Fibroblast of skin of right quadriceps (primary cell): ENCODE data around the gene SPRED2.

Source experiments
- DNase-seq: peaks from one replicate; pipeline ENCODE4 v3.0.0-alpha.2; 2013

SPRED2 gene, protein sequence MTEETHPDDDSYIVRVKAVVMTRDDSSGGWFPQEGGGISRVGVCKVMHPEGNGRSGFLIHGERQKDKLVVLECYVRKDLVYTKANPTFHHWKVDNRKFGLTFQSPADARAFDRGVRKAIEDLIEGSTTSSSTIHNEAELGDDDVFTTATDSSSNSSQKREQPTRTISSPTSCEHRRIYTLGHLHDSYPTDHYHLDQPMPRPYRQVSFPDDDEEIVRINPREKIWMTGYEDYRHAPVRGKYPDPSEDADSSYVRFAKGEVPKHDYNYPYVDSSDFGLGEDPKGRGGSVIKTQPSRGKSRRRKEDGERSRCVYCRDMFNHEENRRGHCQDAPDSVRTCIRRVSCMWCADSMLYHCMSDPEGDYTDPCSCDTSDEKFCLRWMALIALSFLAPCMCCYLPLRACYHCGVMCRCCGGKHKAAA

DNA sequence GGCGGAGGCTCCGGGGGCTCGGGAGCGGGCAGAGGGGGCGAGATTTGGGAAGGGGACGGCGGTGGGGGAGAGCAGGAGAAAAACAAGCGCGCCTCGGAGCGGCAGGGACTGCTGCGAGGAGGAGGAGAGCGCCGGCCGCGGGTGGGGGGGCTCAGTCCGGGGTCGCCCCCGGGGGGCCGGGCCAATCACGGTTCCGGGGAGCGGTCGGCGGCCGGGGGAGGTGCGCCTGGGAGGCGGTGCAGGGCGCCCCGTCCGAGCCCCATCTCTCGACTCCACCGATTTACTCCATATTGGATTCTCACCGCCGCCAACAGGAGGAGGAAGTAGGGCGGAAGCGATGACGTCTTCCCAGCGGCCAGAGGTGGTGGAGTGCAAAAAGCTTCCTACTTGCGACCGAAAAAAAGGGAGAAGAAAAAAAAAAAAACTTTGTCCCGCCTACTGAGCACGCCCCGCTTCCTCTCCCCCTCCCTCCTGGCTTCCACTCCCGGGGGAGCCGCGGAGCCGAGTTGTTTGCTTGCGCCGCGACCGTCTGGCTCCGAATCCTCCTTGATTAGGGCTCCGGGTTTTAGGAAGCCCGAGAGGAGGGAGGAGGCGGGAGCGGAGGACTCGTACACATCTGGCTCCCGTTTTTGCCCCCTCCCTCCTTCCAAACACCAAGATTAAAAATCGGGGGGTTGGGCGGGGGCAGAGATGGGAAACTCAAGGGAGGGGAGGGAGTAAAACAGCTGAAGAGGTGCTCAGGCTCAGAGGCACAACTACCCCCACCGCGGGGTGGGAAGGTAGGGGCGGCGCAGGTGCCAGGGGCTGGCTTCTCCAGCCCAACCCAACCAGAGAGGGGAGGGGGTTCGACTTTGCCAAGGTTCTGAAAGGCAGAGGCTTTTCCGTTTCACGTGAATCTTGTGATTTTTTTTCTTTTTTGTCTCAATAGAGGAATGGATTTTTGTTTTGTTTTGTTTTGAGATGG lies at the start of gene SPRED2:
TSS of gene SPRED2 (minus strand) at position 373 of the 964 bp plus-strand sequence. CDS start 612 bp downstream, outside the sequence.
- peak; percentile 97 for DNase-seq

DNA sequence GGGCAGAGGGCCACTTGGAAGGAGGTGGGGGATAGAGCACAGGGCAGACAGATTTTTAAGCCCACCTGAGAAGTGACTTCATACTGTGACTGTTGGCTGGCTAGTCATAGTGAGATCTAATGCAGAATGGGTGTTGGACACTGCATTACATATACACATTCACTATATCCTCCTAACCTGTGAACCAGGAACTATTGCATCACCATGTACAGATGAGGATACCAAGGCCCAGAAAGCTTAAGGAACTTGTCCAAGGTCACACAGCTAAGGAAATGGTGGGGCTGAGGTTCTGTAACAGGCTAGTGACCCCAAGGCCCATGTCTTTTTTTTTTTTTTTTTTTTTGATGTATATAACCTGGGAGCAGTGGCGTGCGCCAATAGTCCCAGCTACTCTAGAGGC lies 49.6 kb upstream of the SPRED2 start:
- no peak for DNase-seq

DNA sequence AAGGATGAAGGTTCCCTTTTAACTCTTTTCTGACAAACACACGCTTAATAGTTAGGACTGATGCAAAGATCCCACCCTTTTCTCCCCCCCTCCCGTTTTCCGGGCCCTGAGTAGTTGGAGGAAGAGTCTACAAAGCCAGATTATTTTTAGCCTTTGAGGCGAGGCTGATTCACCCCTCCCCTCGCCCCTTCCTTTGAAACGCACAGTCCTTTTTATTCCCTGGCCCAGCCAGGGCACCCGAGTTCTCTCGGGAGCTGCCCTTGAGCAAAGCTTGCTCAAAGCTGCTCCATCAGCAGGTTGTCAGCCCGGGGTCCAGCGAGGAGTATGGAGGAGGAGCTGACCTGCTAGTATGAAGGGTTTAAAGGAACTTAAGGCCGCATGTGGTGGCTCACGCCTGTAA lies 47.1 kb upstream of the SPRED2 start:
- no peak for DNase-seq

DNA sequence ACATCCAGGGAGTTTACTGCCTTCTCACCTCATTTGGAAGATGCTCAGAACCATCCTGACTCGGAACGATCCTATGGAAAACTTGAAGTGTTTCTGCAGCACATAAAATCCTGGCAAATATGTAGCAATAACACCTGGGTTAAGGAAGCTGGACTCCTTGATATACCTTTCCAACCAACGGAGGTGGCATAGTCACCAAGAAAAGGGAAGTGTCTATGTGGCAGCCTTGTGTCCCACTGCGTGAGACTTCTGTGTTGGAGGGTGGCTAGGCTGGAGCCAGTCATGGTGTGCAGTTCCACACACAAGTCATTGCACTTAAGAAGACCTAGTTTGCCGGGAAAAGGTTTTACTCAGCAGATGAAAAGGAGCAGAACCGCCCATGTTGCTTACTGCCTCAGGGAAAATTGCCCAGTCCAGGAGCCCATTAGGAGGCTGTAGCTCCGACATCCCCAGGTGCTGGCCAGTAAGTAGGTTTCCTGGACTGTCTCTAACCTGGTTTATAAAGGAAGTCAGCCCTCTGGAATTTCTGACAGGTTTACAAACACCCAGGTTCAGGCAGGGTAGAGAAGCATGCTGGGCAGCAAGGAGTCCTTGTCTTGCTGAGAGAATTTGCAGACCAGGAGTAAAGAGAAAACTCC lies 46.2 kb upstream of the SPRED2 start:
- DNase-seq, result no peak

DNA sequence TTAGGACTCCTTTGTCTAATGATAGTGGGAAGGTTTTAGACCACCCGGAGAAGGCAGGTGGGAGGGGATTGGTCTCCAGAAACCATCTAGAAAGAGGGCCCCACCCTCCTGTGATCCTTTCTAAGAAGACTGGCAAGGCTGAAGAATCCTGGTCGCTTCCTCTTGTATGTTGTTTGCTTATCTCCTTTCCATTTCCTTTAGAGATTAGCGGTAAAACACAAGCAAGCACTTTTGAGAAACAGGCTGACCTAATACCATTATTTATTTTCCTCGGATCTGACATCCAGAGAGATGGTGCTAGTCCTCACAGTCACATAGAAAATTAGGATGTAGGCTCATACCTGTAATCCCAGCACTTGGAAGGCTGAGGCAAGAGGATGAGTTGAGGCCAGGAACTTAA lies 45.2 kb upstream of the SPRED2 start:
- no peak for DNase-seq

DNA sequence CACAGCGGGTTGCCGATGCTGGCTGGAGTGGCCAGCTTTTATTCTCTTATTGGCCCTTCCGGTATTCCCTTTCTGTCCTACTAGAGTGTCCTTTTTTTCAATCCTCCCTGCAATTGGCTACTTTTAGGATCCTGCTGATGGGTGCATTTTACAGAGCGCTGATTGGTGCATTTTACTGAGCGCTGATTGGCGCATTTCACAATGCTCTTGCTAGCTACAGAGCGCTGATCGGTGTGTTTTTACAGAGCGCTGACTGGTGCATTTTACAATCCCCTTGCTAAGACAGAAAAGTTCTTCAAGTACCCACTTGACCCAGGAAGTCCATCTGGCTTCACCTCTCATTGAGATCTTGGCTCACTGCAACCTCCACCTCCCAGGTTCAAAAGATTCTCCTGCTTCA lies 44.4 kb upstream of the SPRED2 start:
- DNase-seq, result no peak

DNA sequence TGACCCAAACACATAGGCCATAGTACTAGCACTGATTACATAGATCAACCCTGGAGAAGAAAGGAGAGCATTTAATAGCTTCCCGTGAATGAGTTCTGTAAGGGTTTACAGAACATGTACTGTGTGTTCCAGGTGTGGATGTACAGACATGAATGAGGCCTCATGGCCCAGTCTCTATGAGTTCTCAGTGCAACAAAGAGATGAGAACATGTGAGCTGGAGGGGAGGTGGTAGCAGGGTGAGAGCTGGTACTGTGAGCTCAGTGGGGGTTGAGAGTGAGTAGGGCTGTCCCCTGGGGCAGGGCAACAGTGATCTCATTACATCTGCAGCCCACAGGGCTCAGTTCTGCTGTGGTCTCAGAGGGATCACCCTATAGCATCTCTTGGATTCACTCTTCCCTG lies 42.6 kb upstream of the SPRED2 start:
- DNase-seq, result no peak

DNA sequence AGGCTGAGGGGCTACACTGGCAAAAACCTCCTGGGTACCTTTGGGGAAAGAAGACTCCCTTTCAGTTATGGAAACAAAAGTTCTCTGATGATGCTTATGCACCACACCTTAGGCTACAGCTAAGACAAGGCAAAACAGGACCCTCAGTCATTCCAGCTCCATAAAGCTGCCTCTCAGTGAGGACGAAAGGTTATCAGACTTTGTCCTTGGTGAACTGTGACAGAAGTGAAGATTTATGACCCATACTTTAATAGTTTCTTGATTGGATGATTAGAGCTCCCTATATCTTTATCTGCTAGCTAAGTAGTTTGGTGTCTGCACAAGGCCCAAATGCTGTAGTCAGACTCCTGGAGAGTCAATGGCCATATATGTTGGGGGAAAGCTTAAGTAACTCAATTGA lies 40.6 kb upstream of the SPRED2 start:
- DNase-seq, result no peak

DNA sequence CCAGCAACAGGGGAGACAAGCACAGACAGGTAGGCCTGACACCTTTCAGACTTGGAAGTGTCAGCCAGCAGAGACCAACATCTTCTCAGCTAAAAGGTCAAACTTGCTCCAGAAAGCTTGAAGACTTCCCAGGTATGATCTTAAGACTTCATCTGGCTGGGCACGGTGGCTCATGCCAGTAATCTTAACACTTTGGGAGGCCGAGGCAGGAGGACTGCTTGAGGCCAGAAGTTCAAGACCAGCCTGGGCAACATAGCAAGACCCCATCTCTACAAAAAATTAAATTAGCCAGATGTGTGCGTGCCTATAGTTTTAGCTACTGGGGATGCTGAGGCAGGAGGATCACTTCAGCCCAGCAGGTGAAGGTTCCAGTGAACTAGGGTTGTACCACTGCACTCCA lies 39.0 kb upstream of the SPRED2 start:
- no peak for DNase-seq

DNA sequence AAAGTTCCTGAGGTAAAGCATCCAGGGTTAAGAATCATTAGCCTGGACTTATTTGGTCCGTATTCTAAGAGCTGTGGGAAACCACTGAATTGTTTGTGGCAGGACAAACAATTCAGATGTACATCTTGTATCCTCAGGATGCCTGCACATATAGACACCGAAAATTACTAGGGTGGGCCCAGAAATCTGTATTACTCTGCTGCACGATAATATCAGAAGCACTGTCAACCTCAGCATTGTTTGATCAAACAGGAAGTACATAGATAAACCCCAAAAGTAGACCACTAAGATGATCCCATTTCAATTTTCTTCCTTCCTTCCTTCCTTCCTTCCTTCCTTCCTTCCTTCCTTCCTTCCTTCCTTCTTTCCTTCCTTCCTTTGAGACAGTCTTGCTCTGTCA lies 34.2 kb upstream of the SPRED2 start:
- DNase-seq, result no peak

DNA sequence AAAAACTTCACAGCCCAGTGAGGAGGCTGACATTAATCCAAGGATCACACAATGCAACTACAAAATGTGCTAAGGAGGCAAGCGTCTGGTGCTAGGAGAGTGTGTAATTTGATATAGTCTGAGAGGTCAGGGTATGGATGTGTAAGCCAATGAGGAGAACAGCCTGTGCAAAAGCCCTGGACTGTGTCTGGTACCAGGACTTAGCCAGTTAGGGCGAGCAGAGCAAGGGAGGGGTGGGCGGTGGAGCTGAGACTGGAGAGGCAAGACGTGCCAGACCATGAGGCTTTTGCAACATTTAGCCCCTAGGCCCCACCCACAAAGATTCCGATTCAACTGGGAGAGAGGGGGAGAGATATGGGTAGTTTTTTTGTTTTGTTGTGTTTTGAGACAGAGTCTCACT lies 33.5 kb upstream of the SPRED2 start:
- no peak for DNase-seq

DNA sequence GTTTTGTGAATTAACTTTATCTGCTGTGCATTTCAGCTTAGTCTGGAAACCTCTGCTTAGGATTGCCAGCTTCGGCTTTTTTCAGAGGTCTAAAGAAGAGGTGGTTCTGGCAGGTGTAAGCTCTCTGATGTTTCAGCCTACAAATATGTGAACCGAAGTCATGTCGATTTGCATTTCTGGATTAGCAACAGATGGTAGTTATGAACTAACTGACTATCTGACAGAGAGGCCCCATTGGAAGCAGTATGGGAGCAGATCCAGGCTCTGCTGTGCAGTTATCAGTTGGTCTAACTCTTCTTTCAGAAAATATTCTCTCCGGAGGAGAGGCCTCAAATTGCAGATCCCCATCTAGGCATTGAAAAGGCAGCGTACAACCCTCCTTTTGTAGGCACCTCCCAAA lies 32.7 kb upstream of the SPRED2 start:
- DNase-seq, result peak; percentile 44

DNA sequence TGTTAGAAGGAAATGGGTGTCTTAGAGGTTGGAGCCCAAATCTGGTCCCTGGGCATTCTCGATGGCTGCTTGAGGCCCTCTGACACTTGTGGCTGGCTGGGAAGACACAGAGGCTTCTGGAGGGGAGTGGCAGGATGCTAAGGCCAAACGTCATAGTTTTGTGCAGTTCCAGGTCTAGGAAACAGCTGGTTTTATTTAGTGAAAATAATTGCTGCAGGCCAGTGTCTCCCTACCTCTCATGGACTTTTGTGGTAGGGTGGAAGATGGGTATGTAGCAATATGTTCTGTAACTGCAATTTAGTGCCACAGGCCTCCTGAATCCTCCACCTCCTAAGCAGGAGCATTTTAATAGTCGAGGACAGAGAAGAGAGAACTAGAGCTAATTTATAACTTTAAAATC lies 32.2 kb upstream of the SPRED2 start:
- DNase-seq, result peak; percentile 61

DNA sequence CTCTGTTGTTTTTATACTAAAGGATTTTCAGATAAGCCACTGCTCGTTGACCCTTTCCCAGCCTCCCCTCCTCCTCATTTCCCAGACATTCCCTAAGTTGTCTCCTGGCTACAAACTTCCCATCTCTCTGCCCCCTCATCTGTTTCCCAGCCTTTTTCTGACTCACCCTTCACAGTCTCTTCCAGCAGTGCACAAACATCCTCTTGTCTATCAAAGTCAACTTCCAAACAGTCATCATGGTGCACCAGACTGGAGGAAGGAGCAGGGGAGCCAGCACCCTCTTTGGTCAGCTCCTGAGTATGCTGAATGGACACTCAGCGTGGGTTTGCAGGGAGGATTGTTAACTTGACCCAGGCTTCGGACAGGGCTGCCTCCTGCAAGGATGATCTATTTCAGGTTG lies 26.6 kb upstream of the SPRED2 start:
- DNase-seq, result peak; percentile 66

DNA sequence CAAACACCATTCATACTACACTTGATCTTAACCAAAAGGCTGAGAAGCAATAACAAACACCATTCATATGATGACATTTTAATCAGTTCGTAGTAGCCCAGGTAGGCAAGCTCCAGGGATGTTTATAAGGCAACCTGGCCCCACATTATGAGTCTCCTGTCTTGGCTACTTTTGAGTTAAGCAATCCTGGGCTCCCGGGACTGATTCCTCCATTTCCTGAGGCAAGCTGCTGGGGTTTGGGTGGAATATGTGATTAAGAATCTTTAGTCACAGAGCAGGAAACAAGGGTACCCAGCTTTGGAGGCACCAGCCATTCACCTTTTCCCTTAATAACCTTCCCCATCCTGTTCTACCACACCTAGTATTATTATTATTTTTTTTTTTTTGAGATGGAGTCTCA lies 24.5 kb upstream of the SPRED2 start:
- DNase-seq, result no peak

DNA sequence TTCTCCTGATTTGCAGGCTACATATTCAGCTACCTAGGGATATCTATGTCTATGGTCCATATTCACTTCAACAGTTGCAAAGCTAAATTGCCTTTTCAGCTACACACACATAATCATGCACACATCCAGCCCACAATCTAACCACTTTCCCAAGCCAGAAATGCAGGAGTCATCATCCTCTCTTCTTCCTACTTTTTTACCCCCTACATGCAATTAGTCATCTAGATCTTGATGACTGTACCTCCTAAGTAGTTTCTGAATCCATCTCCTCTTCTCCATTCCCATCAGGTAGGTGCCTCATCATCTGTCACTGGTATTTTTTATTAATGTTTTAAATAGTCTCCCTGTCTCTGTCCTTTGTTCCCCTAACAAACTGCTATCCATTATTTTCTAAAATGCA lies 23.7 kb upstream of the SPRED2 start:
- DNase-seq, result peak; percentile 94

DNA sequence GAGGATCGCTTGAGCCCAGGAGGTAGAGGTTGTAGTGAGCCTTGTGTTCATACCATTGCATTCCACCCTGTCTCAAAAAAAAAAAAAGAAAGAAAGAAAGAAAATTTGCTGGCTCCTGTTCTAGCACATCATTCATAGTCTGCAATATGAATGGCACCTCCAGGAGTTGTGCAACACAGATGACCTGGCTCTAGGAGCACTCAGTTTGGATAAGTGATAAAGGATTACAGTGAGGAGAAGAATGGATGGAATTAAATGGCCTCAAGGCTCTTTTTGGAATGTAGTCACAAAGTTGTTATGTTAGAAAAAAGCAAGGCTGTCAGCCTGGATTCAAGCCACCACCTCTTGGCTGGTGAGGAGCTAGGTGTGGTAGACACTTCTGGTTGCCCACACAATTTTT lies 21.5 kb upstream of the SPRED2 start:
- DNase-seq, result peak; percentile 51

DNA sequence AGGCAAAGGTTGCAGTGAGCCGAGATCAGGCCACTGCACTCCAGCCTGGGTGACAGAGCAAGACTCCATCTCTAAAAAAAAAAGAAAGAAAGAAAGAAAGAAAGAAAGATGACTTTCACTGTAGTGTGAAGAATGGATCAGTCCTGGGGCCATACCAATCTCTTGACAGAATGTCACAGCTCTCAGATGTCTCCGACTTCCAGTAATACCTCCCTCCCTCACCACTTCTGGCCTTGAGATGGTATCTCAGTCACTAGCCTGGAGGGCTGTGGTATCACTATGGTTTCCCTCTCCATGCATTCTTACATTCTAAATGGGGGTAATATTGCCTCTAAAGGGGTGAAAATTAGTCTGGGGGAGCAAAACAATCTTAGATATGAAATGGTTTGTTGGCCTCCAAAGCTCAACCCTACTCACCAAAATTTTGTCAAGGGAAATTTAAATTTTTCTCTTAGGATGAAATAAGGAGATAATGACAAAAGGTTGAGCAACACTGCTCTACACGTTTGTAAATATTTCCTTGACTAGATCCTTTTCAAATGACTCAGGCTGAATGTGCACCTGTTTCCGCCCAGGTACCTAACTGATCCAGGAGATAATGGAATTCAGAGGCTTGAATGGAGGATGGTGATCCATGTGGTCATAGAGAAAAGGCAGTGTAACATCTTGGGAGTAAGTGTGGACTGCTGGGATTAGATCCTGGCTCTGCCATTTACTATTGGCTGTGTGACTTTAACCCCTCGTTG lies 19.9 kb upstream of the SPRED2 start:
- DNase-seq, result no peak

DNA sequence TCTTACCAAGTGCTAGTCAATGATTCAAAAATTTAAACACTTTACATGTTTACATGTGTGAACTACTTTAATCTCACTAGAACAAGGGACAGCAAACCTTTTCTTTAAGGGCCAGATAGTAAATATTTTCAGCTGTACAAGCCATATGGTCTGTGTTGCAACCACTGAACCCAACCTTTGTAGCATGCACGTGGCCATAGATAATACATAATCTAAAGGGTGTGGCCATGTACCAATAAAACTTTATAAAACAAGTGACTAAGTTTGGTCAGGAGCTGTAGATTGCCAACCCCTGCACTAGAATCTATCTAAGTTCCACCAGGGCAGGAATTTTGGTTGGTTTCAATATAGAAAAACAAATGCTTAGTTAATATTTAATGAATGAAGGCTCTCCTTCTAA lies 18.4 kb upstream of the SPRED2 start:
- DNase-seq, result no peak

DNA sequence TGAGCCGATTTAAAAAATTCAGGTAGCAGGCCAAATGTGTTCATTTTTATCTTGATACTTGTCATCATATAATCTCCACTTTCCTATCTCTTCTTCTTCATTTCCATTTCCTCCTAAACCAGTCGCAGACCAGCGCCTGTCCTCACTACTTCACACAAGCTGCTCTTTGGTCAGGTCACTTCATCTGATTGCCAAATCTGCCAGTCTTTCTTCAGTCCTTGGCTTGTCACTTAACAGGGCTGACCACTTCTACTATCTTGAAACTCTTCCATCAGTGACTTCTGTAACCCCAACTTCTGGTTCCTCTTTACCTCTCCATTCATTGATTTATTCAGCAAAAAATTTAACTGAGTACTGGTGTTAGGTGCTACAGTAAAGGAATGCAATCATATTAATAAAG lies 18.0 kb upstream of the SPRED2 start:
- no peak for DNase-seq

DNA sequence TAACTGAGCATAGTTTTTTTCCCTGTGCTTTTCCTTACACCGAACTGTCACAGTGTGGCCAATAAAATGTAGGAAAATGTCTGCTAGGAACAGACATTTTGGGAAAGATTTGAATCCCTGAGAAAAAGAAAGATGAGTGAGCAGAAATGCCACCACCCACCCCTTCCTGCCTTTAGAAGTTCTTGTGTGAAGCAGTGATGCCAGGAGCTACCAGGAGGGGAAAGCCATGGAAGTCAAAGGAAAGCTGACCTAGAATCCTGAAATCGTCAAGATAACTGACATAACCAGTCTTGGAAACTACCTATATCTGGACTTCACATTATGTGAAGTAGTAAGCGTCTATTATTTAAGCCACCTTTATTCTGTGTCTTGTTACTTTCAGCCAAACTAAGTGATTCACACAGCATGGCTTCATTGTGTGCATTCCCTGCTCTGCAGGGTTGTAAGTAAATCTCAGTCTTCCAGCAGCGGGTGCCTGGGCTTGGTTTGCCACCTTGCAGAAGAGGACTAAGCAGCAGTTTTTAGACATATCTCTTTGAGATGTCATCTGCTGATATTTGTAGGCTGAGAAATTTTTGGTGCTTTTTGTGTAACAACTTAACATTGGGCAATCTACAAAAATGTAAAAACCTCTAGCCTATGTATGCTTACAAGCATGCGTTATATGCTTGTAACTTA lies 11.2 kb upstream of the SPRED2 start:
- DNase-seq, result peak; percentile 29

DNA sequence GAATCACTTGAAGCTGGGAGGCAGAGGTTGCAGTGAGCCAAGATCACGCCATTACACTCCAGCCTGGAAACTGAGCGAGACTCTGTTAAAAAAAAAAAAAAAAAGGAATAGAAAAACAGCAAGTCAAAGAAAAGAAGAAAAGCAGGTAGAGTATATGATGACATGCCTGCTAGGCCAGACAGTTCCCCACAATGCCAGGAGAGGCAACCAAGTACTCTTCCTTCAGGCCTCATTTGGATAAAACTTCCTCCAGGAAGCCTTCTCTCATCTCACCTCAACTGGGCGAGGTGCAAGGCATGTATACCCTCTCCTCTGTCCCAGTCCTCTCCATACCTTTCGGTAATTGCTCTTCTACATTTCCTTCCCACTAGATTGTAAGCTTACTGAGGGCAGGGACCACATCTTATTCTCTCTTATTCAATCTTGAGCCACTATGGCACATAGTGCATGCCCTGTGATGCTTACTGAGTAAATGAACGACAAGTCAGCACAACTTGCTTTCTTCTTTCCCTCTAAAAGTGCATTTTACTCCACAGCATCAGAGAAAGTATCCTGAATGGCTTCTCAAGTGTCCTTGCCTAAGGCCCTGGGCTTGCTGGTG lies 10.1 kb upstream of the SPRED2 start:
- no peak for DNase-seq
